ENCODE results near the gene LRRC8D.

Gene LRRC8D

DNA sequence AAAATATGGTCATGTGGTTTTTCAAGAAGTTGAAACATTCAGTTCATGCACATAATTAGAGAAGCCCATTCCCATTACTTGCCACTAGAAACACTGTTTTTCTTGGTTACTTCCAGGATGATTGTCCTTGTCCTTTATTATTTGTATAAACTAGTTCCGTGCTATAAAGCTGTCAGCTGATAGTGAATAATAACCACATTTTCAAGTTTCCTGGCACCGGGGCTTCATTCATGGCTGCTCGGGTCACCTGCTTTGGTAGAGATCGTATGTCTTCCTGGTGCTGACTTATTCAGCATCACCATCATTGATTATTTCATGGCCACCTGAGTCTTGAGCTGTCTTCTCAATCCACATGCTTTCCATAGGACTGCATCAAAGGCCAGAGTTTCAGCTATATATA lies 111.1 kb downstream of the LRRC8D start:
- no peak for DNase-seq (ENCODE audit: low read depth)
- H3K4me3 ChIP-seq (ENCODE audit: low read depth, low read length) = no peak overlapping the region
- no peak for TF ChIP-seq CTCF (IDR thresholded peaks at IDR 0.05; ENCODE audit: insufficient read depth, low read depth, low read length, missing control alignments)

- no peak for DNase-seq (ENCODE audit: low read depth)
- H3K4me3 ChIP-seq (ENCODE audit: low read depth, low read length) = no peak overlapping the region
Measured at GRCh38 chr1:89932598-89933364, 111.9 kb downstream of the LRRC8D start.

GRCh38 chr1:89934461-89934860 lies 113.6 kb downstream of the LRRC8D start:
- no peak for DNase-seq (ENCODE audit: low read depth)
- no peak overlapping the region for H3K4me3 ChIP-seq (ENCODE audit: low read depth, low read length)
- no peak for TF ChIP-seq CTCF (IDR thresholded peaks at IDR 0.05; ENCODE audit: insufficient read depth, low read depth, low read length, missing control alignments)

More at GRCh38 chr1:89932598-89933364, 111.9 kb downstream of the LRRC8D start:
- no peak for TF ChIP-seq CTCF (IDR thresholded peaks at IDR 0.05; ENCODE audit: insufficient read depth, low read depth, low read length, missing control alignments)

- no peak for TF ChIP-seq CTCF (IDR thresholded peaks at IDR 0.05; ENCODE audit: insufficient read depth, low read depth, low read length, missing control alignments)
- no peak overlapping the region for H3K4me3 ChIP-seq (ENCODE audit: low read depth, low read length)
- no peak for DNase-seq (ENCODE audit: low read depth)
Measured at GRCh38 chr1:89935235-89935634, 114.4 kb downstream of the LRRC8D start.

DNA sequence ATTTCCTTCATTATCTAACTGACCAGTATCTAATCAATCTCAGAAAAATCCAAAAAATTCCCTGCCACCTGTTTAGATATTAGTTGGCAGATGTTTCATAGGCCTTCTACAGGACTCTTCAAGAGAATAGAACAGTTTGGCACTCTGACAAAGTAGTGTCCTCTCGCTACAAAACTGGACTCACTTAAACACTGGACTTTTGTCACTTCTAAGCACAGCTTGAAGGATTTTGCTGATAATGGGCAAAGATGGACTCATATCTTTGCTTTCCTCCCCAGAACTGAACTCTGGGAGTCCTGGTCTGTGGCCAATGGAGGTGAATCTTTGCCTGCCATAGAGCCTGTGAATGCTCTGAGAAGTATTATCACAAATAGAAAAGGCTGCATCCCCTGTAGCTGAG lies 115.9 kb downstream of the LRRC8D start:
- no peak overlapping the region for H3K4me3 ChIP-seq (ENCODE audit: low read depth, low read length)
- no peak for TF ChIP-seq CTCF (IDR thresholded peaks at IDR 0.05; ENCODE audit: insufficient read depth, low read depth, low read length, missing control alignments)
- no peak for DNase-seq (ENCODE audit: low read depth)

GRCh38 chr1:89938171-89939055 lies 117.6 kb downstream of the LRRC8D start:
- DNase-seq (ENCODE audit: low read depth) = no peak
- no peak overlapping the region for H3K4me3 ChIP-seq (ENCODE audit: low read depth, low read length)

More at GRCh38 chr1:89938171-89939055, 117.6 kb downstream of the LRRC8D start:
- no peak for TF ChIP-seq CTCF (IDR thresholded peaks at IDR 0.05; ENCODE audit: insufficient read depth, low read depth, low read length, missing control alignments)
